Stimulated activated memory B cell treated with anti-CD40 and anti-IgM and Interleukin-4, amounts not matched to agents 10 μg/mL and 1 μg/mL and 100 μg/mL, for 72 hours (primary cell): ENCODE results near the gene GNMT.
A peak's percentile ranks its signal among the peaks of the same experiment; 100 is the strongest.

Experiments
- ATAC-seq: fragments of 150-1000 bp; cut with Tn5 transposase; 2 replicates; pipeline ENCODE4 v1.10.0; 2021
- H3K27ac Mint-ChIP-seq: one replicate; pipeline ENCODE4 v1.8.0; 2022; ENCODE audit warnings: mild to moderate bottlenecking, mixed read lengths
- H3K27me3 Mint-ChIP-seq: one replicate; pipeline ENCODE4 v1.8.0; 2022; ENCODE audit warnings: mixed read lengths
- H3K36me3 Mint-ChIP-seq: one replicate; pipeline ENCODE4 v1.8.0; 2022; ENCODE audit warnings: mixed read lengths
- H3K4me1 Mint-ChIP-seq: one replicate; pipeline ENCODE4 v1.8.0; 2022; ENCODE audit warnings: mixed read lengths
- H3K4me3 Mint-ChIP-seq: one replicate; pipeline ENCODE4 v1.8.0; 2022; ENCODE audit warnings: mild to moderate bottlenecking, moderate library complexity, mixed read lengths
- H3K9me3 Mint-ChIP-seq: one replicate; pipeline ENCODE4 v1.8.0; 2022; ENCODE audit warnings: mixed read lengths

The GNMT gene

GRCh38 chr6:42963179-42963854 lies 2.8 kb downstream of the GNMT start:
- peaks cover 22% of the 10 kb centered on the region for H3K4me1 Mint-ChIP-seq
- no peak overlapping the region for H3K27ac Mint-ChIP-seq
- no peak for ATAC-seq
- no peaks in the 10 kb centered on the region for H3K9me3 Mint-ChIP-seq
- no peaks in the 10 kb centered on the region for H3K27me3 Mint-ChIP-seq
- H3K4me3 Mint-ChIP-seq = no peak overlapping the region
- peaks cover 55% of the 10 kb centered on the region for H3K36me3 Mint-ChIP-seq

GRCh38 chr6:42963855-42964605 lies 3.5 kb downstream of the GNMT start:
- Mint-ChIP-seq H3K9me3 (no peaks in the 10 kb centered on the region), H3K27me3 (no peaks in the 10 kb centered on the region), H3K4me1 (peaks cover 22% of the 10 kb centered on the region), H3K27ac (no peak overlapping the region), H3K36me3 (peaks cover 62% of the 10 kb centered on the region), H3K4me3 (no peak overlapping the region)
- ATAC-seq = peak; percentile 58

- no peaks in the 10 kb centered on the region for H3K9me3 Mint-ChIP-seq
- H3K27me3 Mint-ChIP-seq = no peaks in the 10 kb centered on the region
- no peak overlapping the region for H3K27ac Mint-ChIP-seq
- H3K4me3 Mint-ChIP-seq = no peak overlapping the region
- peaks cover 70% of the 10 kb centered on the region for H3K36me3 Mint-ChIP-seq
- peaks cover 6% of the 10 kb centered on the region for H3K4me1 Mint-ChIP-seq
- ATAC-seq = no peak
Measured at GRCh38 chr6:42966571-42966970, 6.0 kb downstream of the GNMT start.

- Mint-ChIP-seq H3K27ac (no peak overlapping the region), H3K4me3 (no peak overlapping the region), H3K9me3 (no peaks in the 10 kb centered on the region), H3K27me3 (no peaks in the 10 kb centered on the region), H3K36me3 (peaks cover 66% of the 10 kb centered on the region), H3K4me1 (peaks cover 9% of the 10 kb centered on the region)
- no peak for ATAC-seq
Measured at GRCh38 chr6:42967228-42967627, 6.7 kb downstream of the GNMT start.

- Mint-ChIP-seq H3K4me1 (peaks cover 9% of the 10 kb centered on the region), H3K9me3 (no peaks in the 10 kb centered on the region), H3K27me3 (no peaks in the 10 kb centered on the region), H3K36me3 (peaks cover 60% of the 10 kb centered on the region), H3K27ac (no peak overlapping the region), H3K4me3 (no peak overlapping the region)
- ATAC-seq = no peak
Measured at GRCh38 chr6:42968126-42968701, 7.7 kb downstream of the GNMT start.

GRCh38 chr6:42968783-42969182 lies 8.2 kb downstream of the GNMT start:
- H3K4me3 Mint-ChIP-seq = no peak overlapping the region
- ATAC-seq = no peak
- H3K27ac Mint-ChIP-seq = no peak overlapping the region
- H3K4me1 Mint-ChIP-seq = peaks cover 9% of the 10 kb centered on the region
- no peaks in the 10 kb centered on the region for H3K9me3 Mint-ChIP-seq
- no peaks in the 10 kb centered on the region for H3K27me3 Mint-ChIP-seq
- H3K36me3 Mint-ChIP-seq = peaks cover 59% of the 10 kb centered on the region

- Mint-ChIP-seq H3K27me3 (no peaks in the 10 kb centered on the region), H3K9me3 (no peaks in the 10 kb centered on the region), H3K36me3 (peaks cover 58% of the 10 kb centered on the region), H3K4me3 (no peak overlapping the region), H3K4me1 (peaks cover 9% of the 10 kb centered on the region), H3K27ac (no peak overlapping the region)
- no peak for ATAC-seq
Measured at GRCh38 chr6:42969431-42969830, 8.9 kb downstream of the GNMT start.

GRCh38 chr6:42969934-42970333 lies 9.4 kb downstream of the GNMT start:
- no peak for ATAC-seq
- H3K36me3 Mint-ChIP-seq = peaks cover 53% of the 10 kb centered on the region
- no peak overlapping the region for H3K4me3 Mint-ChIP-seq

GRCh38 chr6:42970871-42971612 lies 10.5 kb downstream of the GNMT start:
- Mint-ChIP-seq H3K36me3 (peaks cover 44% of the 10 kb centered on the region), H3K9me3 (no peaks in the 10 kb centered on the region), H3K27me3 (no peaks in the 10 kb centered on the region), H3K4me1 (peaks cover 16% of the 10 kb centered on the region), H3K27ac (no peak overlapping the region), H3K4me3 (no peak overlapping the region)
- ATAC-seq = no peak

More at GRCh38 chr6:42969934-42970333, 9.4 kb downstream of the GNMT start:
- no peaks in the 10 kb centered on the region for H3K27me3 Mint-ChIP-seq
- H3K4me1 Mint-ChIP-seq = peaks cover 11% of the 10 kb centered on the region
- no peaks in the 10 kb centered on the region for H3K9me3 Mint-ChIP-seq
- no peak overlapping the region for H3K27ac Mint-ChIP-seq

- ATAC-seq = no peak
- H3K27ac Mint-ChIP-seq = no peak overlapping the region
Measured at GRCh38 chr6:42971746-42972327, 11.3 kb downstream of the GNMT start.

GRCh38 chr6:42973926-42974325 lies 13.4 kb downstream of the GNMT start:
- H3K9me3 Mint-ChIP-seq = no peaks in the 10 kb centered on the region
- peaks cover 22% of the 10 kb centered on the region for H3K36me3 Mint-ChIP-seq
- peaks cover 38% of the 10 kb centered on the region for H3K4me1 Mint-ChIP-seq
- ATAC-seq = no peak
- no peak overlapping the region for H3K4me3 Mint-ChIP-seq
- H3K27ac Mint-ChIP-seq = no peak overlapping the region
- H3K27me3 Mint-ChIP-seq = no peaks in the 10 kb centered on the region

More at GRCh38 chr6:42971746-42972327, 11.3 kb downstream of the GNMT start:
- Mint-ChIP-seq H3K9me3 (no peaks in the 10 kb centered on the region), H3K27me3 (no peaks in the 10 kb centered on the region), H3K4me1 (peaks cover 24% of the 10 kb centered on the region), H3K4me3 (no peak overlapping the region), H3K36me3 (peaks cover 38% of the 10 kb centered on the region)

- Mint-ChIP-seq H3K27ac (peak overlapping the region; percentile 19), H3K9me3 (no peaks in the 10 kb centered on the region), H3K4me3 (no peak overlapping the region), H3K4me1 (peaks cover 49% of the 10 kb centered on the region), H3K36me3 (peaks cover 18% of the 10 kb centered on the region), H3K27me3 (no peaks in the 10 kb centered on the region)
- ATAC-seq = no peak
Measured at GRCh38 chr6:42974919-42975505, 14.5 kb downstream of the GNMT start.

GRCh38 chr6:42978487-42978838 lies 17.9 kb downstream of the GNMT start:
- H3K4me3 Mint-ChIP-seq = peak overlapping the region; percentile 83
- peaks cover 42% of the 10 kb centered on the region for H3K4me1 Mint-ChIP-seq
- no peaks in the 10 kb centered on the region for H3K9me3 Mint-ChIP-seq
- H3K27me3 Mint-ChIP-seq = no peaks in the 10 kb centered on the region
- ATAC-seq = no peak
- peaks cover 10% of the 10 kb centered on the region for H3K36me3 Mint-ChIP-seq
- H3K27ac Mint-ChIP-seq = peak overlapping the region; percentile 93

- ATAC-seq = peak; percentile 99
- peaks cover 47% of the 10 kb centered on the region for H3K4me1 Mint-ChIP-seq
- peaks cover 7% of the 10 kb centered on the region for H3K36me3 Mint-ChIP-seq
- H3K4me3 Mint-ChIP-seq = peak within 1 kb of the TSS; percentile 84
- peak within 1 kb of the TSS; percentile 93 for H3K27ac Mint-ChIP-seq
- no peaks in the 10 kb centered on the region for H3K9me3 Mint-ChIP-seq
- H3K27me3 Mint-ChIP-seq = no peaks in the 10 kb centered on the region
Measured at GRCh38 chr6:42978839-42979522, 18.4 kb downstream of the GNMT start, which contains the start of gene PEX6. Gene PEX6, minus strand, starts transcription at chr6:42979181. Its CDS starts 31 bp downstream, at chr6:42979150.
